Dedifferentiated amniotic fluid mesenchymal stem cell (primary cell): ENCODE measurements around the gene ARHGAP4.

ENCODE experiments used
- DNase-seq: peaks from one replicate; pipeline ENCODE4 v3.0.0-alpha.2; 2016; ENCODE audit errors: extremely low spot score

The ARHGAP4 gene

GRCh38 chrX:153906126-153906917, 19.7 kb downstream of the ARHGAP4 start:
- DNase-seq: no peak

GRCh38 chrX:153905481-153906095, 20.5 kb downstream of the ARHGAP4 start:
- DNase-seq: no peak

- DNase-seq: no peak
Observed at GRCh38 chrX:153903991-153904957, 21.8 kb downstream of the ARHGAP4 start, which contains the start of gene AVPR2. Gene AVPR2 (plus strand): TSS chrX:153904673. CDS start chrX:153905146, 473 bp downstream.

- no peak for DNase-seq
Observed at GRCh38 chrX:153903238-153903980, 22.7 kb downstream of the ARHGAP4 start.

GRCh38 chrX:153902385-153902784, 23.7 kb downstream of the ARHGAP4 start:
- no peak for DNase-seq

GRCh38 chrX:153901753-153902140, 24.3 kb downstream of the ARHGAP4 start:
- DNase-seq: no peak

- DNase-seq: peak; percentile 65
Observed at GRCh38 chrX:153900831-153901752, 25.0 kb downstream of the ARHGAP4 start.

- DNase-seq: no peak
Observed at GRCh38 chrX:153897899-153898298, 28.2 kb downstream of the ARHGAP4 start.

- DNase-seq: no peak
Observed at GRCh38 chrX:153889123-153889522, 36.9 kb downstream of the ARHGAP4 start.

GRCh38 chrX:153888344-153888743, 37.7 kb downstream of the ARHGAP4 start:
- DNase-seq: no peak

- no peak for DNase-seq
Observed at GRCh38 chrX:153887385-153887784, 38.7 kb downstream of the ARHGAP4 start.

GRCh38 chrX:153886915-153887314, 39.1 kb downstream of the ARHGAP4 start:
- DNase-seq: no peak

GRCh38 chrX:153885968-153886903, 39.8 kb downstream of the ARHGAP4 start, which contains the start of gene L1CAM:
Gene L1CAM (minus strand): TSS chrX:153886173. CDS start chrX:153875836, 10,337 bp downstream.
- no peak for DNase-seq

- no peak for DNase-seq
Observed at GRCh38 chrX:153885208-153885787, 40.8 kb downstream of the ARHGAP4 start.

- DNase-seq: no peak
Observed at GRCh38 chrX:153884590-153884989, 41.5 kb downstream of the ARHGAP4 start.

- no peak for DNase-seq
Observed at GRCh38 chrX:153884136-153884535, 41.9 kb downstream of the ARHGAP4 start.

GRCh38 chrX:153883163-153883843, 42.8 kb downstream of the ARHGAP4 start:
- no peak for DNase-seq

- DNase-seq: no peak
Observed at GRCh38 chrX:153882557-153882956, 43.5 kb downstream of the ARHGAP4 start.
